ENCODE data around the gene MAX.
"Not testable (repeated sequence)": the region's sequence is repeated elsewhere in the genome, so short reads cannot be mapped to it uniquely, and the experiment has no call there.

MAX gene

DNA sequence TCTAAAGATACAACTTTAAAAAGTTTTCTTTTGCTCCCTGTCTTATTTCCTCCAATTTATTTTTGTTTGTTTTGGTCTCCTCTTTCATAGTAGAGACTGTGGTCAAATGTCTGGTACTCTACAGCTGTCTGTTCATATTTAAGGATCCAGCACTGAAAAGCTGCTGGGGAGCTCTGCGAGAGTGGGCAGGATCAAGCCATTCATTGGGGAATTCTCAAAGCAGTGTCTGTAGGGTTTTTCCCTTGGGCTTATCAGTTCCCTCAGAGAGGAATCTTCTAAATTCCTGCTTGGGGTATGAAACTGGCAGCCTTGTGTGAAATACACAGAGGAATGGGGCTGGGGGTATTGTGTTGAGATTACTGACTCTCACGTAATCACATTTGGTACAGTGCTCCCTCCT, 63.4 kb downstream of the MAX start:
- Histone ChIP-seq H4K20me1 (ENCODE audit: insufficient read depth) (no peaks in the 10 kb centered on the region), H3K27ac (no peak overlapping the region), H3K9ac (no peak overlapping the region), H3K79me2 (ENCODE audit: insufficient read depth, low read depth) (no peaks in the 10 kb centered on the region), H3K4me3 (IDR thresholded peaks at IDR 0.05; ENCODE audit: insufficient read depth, low read depth, low read length) (no peak overlapping the region), H3K27me3 (ENCODE audit: insufficient read depth, low read depth) (no peaks in the 10 kb centered on the region), H3K36me3 (ENCODE audit: insufficient read depth) (no peaks in the 10 kb centered on the region), H3K4me2 (no peak overlapping the region), H2AFZ (ENCODE audit: low read depth) (no peak overlapping the region), H3K4me1 (ENCODE audit: low read depth, poor library complexity, severe bottlenecking) (no peaks in the 10 kb centered on the region)
- TF ChIP-seq, protein P1, sequence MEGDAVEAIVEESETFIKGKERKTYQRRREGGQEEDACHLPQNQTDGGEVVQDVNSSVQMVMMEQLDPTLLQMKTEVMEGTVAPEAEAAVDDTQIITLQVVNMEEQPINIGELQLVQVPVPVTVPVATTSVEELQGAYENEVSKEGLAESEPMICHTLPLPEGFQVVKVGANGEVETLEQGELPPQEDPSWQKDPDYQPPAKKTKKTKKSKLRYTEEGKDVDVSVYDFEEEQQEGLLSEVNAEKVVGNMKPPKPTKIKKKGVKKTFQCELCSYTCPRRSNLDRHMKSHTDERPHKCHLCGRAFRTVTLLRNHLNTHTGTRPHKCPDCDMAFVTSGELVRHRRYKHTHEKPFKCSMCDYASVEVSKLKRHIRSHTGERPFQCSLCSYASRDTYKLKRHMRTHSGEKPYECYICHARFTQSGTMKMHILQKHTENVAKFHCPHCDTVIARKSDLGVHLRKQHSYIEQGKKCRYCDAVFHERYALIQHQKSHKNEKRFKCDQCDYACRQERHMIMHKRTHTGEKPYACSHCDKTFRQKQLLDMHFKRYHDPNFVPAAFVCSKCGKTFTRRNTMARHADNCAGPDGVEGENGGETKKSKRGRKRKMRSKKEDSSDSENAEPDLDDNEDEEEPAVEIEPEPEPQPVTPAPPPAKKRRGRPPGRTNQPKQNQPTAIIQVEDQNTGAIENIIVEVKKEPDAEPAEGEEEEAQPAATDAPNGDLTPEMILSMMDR (conservative IDR thresholded peaks at IDR 0.05; ENCODE audit: low read depth, low read length), result no peak

DNA sequence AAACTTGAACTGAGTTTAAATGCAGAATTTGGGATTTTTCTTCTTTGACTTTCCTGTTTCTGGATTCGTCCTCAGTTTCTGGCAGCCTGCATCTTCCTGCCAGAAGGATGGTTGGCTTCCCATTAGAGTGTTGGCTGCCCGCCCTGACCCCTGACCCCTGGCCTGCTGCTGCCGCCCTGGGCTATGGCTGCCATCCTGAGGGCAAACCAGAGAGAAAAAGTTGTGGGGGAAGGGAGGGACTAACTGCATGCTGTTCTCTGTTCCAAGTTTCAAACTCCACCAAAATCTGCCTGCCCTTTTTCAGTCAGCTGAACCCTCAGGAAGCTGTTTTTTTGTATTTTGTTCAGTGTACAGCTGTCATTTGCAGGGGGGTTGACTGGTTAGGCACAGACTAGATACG, 67.3 kb downstream of the MAX start:
- Histone ChIP-seq H3K4me1 (ENCODE audit: low read depth, poor library complexity, severe bottlenecking) (no peaks in the 10 kb centered on the region), H4K20me1 (ENCODE audit: insufficient read depth) (no peaks in the 10 kb centered on the region), H3K4me2 (no peak overlapping the region), H3K36me3 (ENCODE audit: insufficient read depth) (no peaks in the 10 kb centered on the region), H3K9ac (no peak overlapping the region), H3K79me2 (ENCODE audit: insufficient read depth, low read depth) (no peaks in the 10 kb centered on the region), H3K27me3 (ENCODE audit: insufficient read depth, low read depth) (no peaks in the 10 kb centered on the region), H2AFZ (ENCODE audit: low read depth) (no peak overlapping the region), H3K4me3 (IDR thresholded peaks at IDR 0.05; ENCODE audit: insufficient read depth, low read depth, low read length) (no peak overlapping the region), H3K27ac (no peak overlapping the region)
- TF ChIP-seq, protein P1 (conservative IDR thresholded peaks at IDR 0.05; ENCODE audit: low read depth, low read length), result no peak

DNA sequence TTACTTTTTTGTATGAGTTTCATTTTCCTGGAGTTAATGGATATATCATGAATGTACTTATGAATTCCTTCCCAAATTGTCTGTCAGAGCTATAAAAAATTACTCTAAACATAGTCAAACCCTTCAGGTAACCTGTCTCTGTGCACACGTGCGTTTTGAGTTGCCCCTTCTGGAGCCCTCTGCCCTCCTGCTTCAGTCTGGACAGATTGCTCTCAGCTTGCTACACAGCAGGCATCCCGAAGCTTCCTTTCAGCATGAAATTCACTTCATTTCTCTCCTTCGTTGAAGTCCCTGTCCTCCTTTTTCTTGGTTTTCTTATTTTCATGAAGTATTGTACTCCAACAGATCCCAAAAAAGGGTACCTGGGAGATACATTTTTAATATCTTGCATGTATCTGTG, 68.3 kb downstream of the MAX start:
- no peaks in the 10 kb centered on the region for H3K27me3 ChIP-seq (ENCODE audit: insufficient read depth, low read depth)
- H3K79me2 ChIP-seq (ENCODE audit: insufficient read depth, low read depth), result no peaks in the 10 kb centered on the region
- H2AFZ ChIP-seq (ENCODE audit: low read depth), result no peak overlapping the region
- no peak overlapping the region for H3K9ac ChIP-seq
- no peak overlapping the region for H3K4me3 ChIP-seq (IDR thresholded peaks at IDR 0.05; ENCODE audit: insufficient read depth, low read depth, low read length)
- no peaks in the 10 kb centered on the region for H3K4me1 ChIP-seq (ENCODE audit: low read depth, poor library complexity, severe bottlenecking)
- TF ChIP-seq, protein P1 (conservative IDR thresholded peaks at IDR 0.05; ENCODE audit: low read depth, low read length), result no peak
- H4K20me1 ChIP-seq (ENCODE audit: insufficient read depth), result no peaks in the 10 kb centered on the region
- H3K36me3 ChIP-seq (ENCODE audit: insufficient read depth), result no peaks in the 10 kb centered on the region
- H3K27ac ChIP-seq, result no peak overlapping the region
- H3K4me2 ChIP-seq, result no peak overlapping the region

DNA sequence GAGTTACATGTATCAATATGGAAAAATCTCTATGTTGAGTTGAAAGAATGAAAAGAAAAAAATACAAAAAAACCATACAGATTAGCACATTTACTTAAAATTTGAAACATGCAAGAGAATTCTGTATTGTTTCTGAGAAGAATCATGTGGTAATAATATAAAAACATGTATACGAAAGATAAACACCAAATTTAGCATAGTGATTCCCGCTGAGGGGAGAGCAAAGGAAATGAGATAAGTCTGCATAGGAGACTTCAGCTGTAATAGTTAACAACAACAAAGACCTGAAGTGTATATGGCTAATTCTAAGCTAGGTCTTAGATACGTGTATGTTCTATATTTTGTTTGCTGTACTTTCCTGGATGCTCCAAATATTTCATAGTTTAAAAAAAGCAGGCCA, 69.1 kb downstream of the MAX start:
- Histone ChIP-seq H4K20me1 (ENCODE audit: insufficient read depth) (no peaks in the 10 kb centered on the region), H2AFZ (ENCODE audit: low read depth) (no peak overlapping the region), H3K27ac (no peak overlapping the region), H3K4me2 (no peak overlapping the region), H3K36me3 (ENCODE audit: insufficient read depth) (no peaks in the 10 kb centered on the region), H3K4me1 (ENCODE audit: low read depth, poor library complexity, severe bottlenecking) (no peaks in the 10 kb centered on the region), H3K27me3 (ENCODE audit: insufficient read depth, low read depth) (no peaks in the 10 kb centered on the region), H3K4me3 (IDR thresholded peaks at IDR 0.05; ENCODE audit: insufficient read depth, low read depth, low read length) (no peak overlapping the region), H3K9ac (no peak overlapping the region), H3K79me2 (ENCODE audit: insufficient read depth, low read depth) (no peaks in the 10 kb centered on the region)
- TF ChIP-seq, protein P1 (conservative IDR thresholded peaks at IDR 0.05; ENCODE audit: low read depth, low read length), result no peak

DNA sequence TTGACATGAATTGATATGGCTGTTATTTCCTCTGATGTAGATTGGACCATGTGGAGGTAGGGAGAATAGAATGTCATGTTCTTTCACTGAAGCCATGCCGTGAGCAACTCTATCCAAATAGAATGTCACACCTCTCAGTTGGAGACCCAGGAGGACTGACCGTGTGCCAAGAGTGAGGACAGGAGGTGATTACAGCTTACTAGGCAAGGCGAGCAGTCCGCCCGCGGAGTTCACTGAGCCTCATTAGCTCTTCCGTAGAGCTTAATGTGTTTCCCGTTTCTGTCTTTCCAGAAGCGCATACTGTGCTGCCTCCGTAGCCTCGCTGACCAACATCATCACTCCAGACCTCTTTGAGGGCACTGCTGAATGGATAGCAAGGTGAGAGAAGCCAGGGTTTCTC, 70.0 kb downstream of the MAX start:
- TF ChIP-seq, protein P1 (conservative IDR thresholded peaks at IDR 0.05; ENCODE audit: low read depth, low read length), result no peak
- Histone ChIP-seq H3K4me1 (ENCODE audit: low read depth, poor library complexity, severe bottlenecking) (no peaks in the 10 kb centered on the region), H4K20me1 (ENCODE audit: insufficient read depth) (no peaks in the 10 kb centered on the region), H3K4me3 (IDR thresholded peaks at IDR 0.05; ENCODE audit: insufficient read depth, low read depth, low read length) (no peak overlapping the region), H3K4me2 (no peak overlapping the region), H3K27me3 (ENCODE audit: insufficient read depth, low read depth) (no peaks in the 10 kb centered on the region), H3K27ac (no peak overlapping the region), H2AFZ (ENCODE audit: low read depth) (no peak overlapping the region), H3K79me2 (ENCODE audit: insufficient read depth, low read depth) (no peaks in the 10 kb centered on the region), H3K9ac (no peak overlapping the region), H3K36me3 (ENCODE audit: insufficient read depth) (no peaks in the 10 kb centered on the region)

DNA sequence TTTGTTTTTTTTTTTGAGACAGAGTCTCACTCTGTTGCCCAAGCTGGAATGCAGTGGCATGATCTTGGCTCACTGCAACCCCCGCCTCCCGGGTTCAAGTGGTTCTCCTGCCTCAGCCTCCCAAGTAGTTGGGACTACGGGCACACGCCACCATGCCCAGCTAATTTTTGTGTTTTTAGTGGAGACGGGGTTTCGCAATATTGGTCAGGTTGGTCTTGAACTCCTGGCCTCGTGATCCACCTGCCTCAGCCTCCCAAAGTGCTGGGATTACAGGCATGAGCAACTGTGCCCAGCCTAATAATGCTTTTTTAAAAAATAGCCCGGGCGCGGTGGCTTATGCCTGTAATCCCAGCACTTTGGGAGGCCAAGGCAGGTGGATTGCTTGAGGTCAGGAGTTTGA, 71.0 kb downstream of the MAX start:
- H3K4me1 ChIP-seq (ENCODE audit: low read depth, poor library complexity, severe bottlenecking); H3K9ac ChIP-seq; H4K20me1 ChIP-seq (ENCODE audit: insufficient read depth); H3K27ac ChIP-seq; H3K79me2 ChIP-seq (ENCODE audit: insufficient read depth, low read depth); H3K4me3 ChIP-seq (IDR thresholded peaks at IDR 0.05; ENCODE audit: insufficient read depth, low read depth, low read length); H3K27me3 ChIP-seq (ENCODE audit: insufficient read depth, low read depth); H3K36me3 ChIP-seq (ENCODE audit: insufficient read depth); H2AFZ ChIP-seq (ENCODE audit: low read depth); H3K4me2 ChIP-seq: not testable (repeated sequence)
